GM12878 (cell line): ENCODE measurements around the gene MRPL36. TPM values are rescaled to one million over a fixed set of nuclear protein-coding genes. Genes with fewer than 3 reads are reported as not detected.

Experiments
- BCL11A ChIP-seq: IDR thresholded peaks from 2 replicates; pipeline ENCODE4 v1.6.1; 2011; ENCODE audit warnings: low read depth, low read length
- BCLAF1 ChIP-seq: fragments of 450-650 bp; IDR thresholded peaks from 2 replicates; pipeline ENCODE4 v1.6.1; 2017; ENCODE audit warnings: antibody characterized with exemption, mild to moderate bottlenecking, moderate library complexity
- EGR1 ChIP-seq, 2 experiments: IDR thresholded peaks; 1 replicate in 1 of 2; 2 replicates in 1 of 2; pipeline ENCODE4 v1.6.1; 2011 to 2012; ENCODE audit warnings: low read depth in 2 of 2, low read length in 2 of 2, borderline replicate concordance in 1 of 2, mild to moderate bottlenecking in 1 of 2, moderate library complexity in 1 of 2
- HDGF ChIP-seq: fragments of 450-650 bp; IDR thresholded peaks from 2 replicates; pipeline ENCODE4 v1.6.1; 2016; ENCODE audit warnings: antibody characterized with exemption
- KAT2A ChIP-seq: conservative IDR thresholded peaks from 2 replicates; pipeline ENCODE4 v1.6.1; 2011; ENCODE audit warnings: low read depth, low read length; ENCODE audit not compliant: control insufficient read depth
- MEF2B ChIP-seq: fragments of 450-650 bp; IDR thresholded peaks from 2 replicates; pipeline ENCODE4 v1.6.1; 2018; ENCODE audit warnings: mild to moderate bottlenecking, moderate library complexity; ENCODE audit not compliant: partially characterized antibody, poor library complexity, severe bottlenecking
- NFYA ChIP-seq: IDR thresholded peaks from 2 replicates; pipeline ENCODE4 v1.6.1; 2011; ENCODE audit warnings: low read depth, mild to moderate bottlenecking, low read length, improper control_type of control experiment, borderline replicate concordance
- PBX3 ChIP-seq: IDR thresholded peaks from 2 replicates; pipeline ENCODE4 v1.6.1; 2011; ENCODE audit warnings: mild to moderate bottlenecking, low read depth, low read length, moderate library complexity; ENCODE audit not compliant: insufficient replicate concordance
- POLR2AphosphoS2 ChIP-seq: IDR thresholded peaks from 2 replicates; pipeline ENCODE4 v1.6.1; 2011; ENCODE audit warnings: low read depth, mild to moderate bottlenecking, low read length, improper control_type of control experiment, moderate library complexity
- POLR2AphosphoS5 ChIP-seq: IDR thresholded peaks from 2 replicates; pipeline ENCODE4 v1.6.1; 2011; ENCODE audit warnings: mild to moderate bottlenecking, low read length, inconsistent platforms
- RBBP5 ChIP-seq: fragments of 200-600 bp; sonication (generic); conservative IDR thresholded peaks from 2 replicates; pipeline ENCODE4 v1.6.1; 2016
- RUNX3 ChIP-seq: IDR thresholded peaks from 2 replicates; pipeline ENCODE4 v1.6.1; 2012; ENCODE audit warnings: low read length, inconsistent platforms
- SPI1 ChIP-seq: IDR thresholded peaks from 2 replicates; pipeline ENCODE4 v1.6.1; 2011; ENCODE audit warnings: low read depth, mild to moderate bottlenecking, low read length, moderate library complexity, borderline replicate concordance; ENCODE audit not compliant: insufficient read depth
- TBL1XR1 ChIP-seq: IDR thresholded peaks from 2 replicates; pipeline ENCODE4 v1.6.1; 2012; ENCODE audit warnings: low read depth, low read length, improper control_type of control experiment
- ZNF217 ChIP-seq: fragments of 450-650 bp; IDR thresholded peaks from 2 replicates; pipeline ENCODE4 v1.6.1; 2017; ENCODE audit warnings: antibody characterized with exemption, mild to moderate bottlenecking
- ZNF384 ChIP-seq: IDR thresholded peaks from 2 replicates; pipeline ENCODE4 v1.6.1; 2012; ENCODE audit warnings: low read depth, mild to moderate bottlenecking, low read length, improper control_type of control experiment, borderline replicate concordance
- ZZZ3 ChIP-seq: IDR thresholded peaks from 2 replicates; pipeline ENCODE4 v1.6.1; 2011; ENCODE audit warnings: low read depth; ENCODE audit not compliant: control insufficient read depth, insufficient read length
- polyA plus RNA-seq, 11 experiments: library from polyadenylated mRNA; depleted of rRNA in 4 of 11; unstranded in 6 of 11; stranded (reverse) in 5 of 11; fragments of >200 nt; fragmentation: Nextera tagmentation in 4 of 11; fragmentation: Illumina TruSeq in 1 of 11; extraction: Ambion mirVana in 4 of 11; extraction: Trizol in 1 of 11; gene quantifications; 1 replicate in 1 of 11; 2 replicates in 10 of 11; pipeline versions ENCODE4 v1.2.1 to v1.2.3, GENCODE V29; 2011 to 2016; ENCODE audit warnings: inconsistent platforms in 2 of 11, missing spikeins in 2 of 11, low read depth in 1 of 11
- total RNA-seq, 4 experiments: library from RNA; depleted of rRNA in 3 of 4; stranded (reverse); fragments of >200 nt in 3 of 4; fragmentation: Illumina TruSeq in 1 of 4; extraction: Trizol in 1 of 4; gene quantifications; 2 replicates each; pipeline versions ENCODE4 v1.2.1 to v1.2.3, GENCODE V29; 2013 to 2021
- TF ChIP-seq, protein P1 (sequence below): fragments of 450-650 bp; IDR thresholded peaks from 2 replicates; pipeline ENCODE4 v1.6.1; 2016; ENCODE audit warnings: mild to moderate bottlenecking
- TF ChIP-seq, protein P2 (sequence below): IDR thresholded peaks from 2 replicates; pipeline ENCODE4 v1.6.1; 2011; ENCODE audit warnings: borderline replicate concordance, low read depth, mild to moderate bottlenecking, moderate library complexity, low read length; ENCODE audit not compliant: insufficient read depth, poor library complexity, severe bottlenecking
- TF ChIP-seq, protein P3 (sequence below): fragments of 450-650 bp; formaldehyde crosslinking; IDR thresholded peaks from 2 replicates; pipeline ENCODE4 v1.4.0; 2020; ENCODE audit warnings: mild to moderate bottlenecking, moderate library complexity

MRPL36 gene
- total and polyA plus RNA-seq, 10 of the 15 experiments (the other 5 are each of a cell fraction or from before 2014, with no cell fraction given): 89.2 to 559 (median 152) TPM

- TF ChIP-seq BCLAF1 (no peak), EGR1 (IDR thresholded peaks at IDR 0.05; ENCODE audit: borderline replicate concordance in 1 of 2, low read depth in 2 of 2, low read length in 2 of 2) (peak; percentile 51 to 99), RUNX3 (peak; percentile 99), TBL1XR1 (peak; percentile 99), MEF2B (peak; percentile 96), PBX3 (peak; percentile 80), ZZZ3 (no peak), RBBP5 (no peak), POLR2AphosphoS2 (peak; percentile 28; the same call in 1 of the 2 replicates), ZNF384 (peak; percentile 57; the same call in 1 of the 2 replicates), ZNF217 (no peak; the same call in 1 of the 2 replicates), BCL11A (peak; percentile 95), NFYA (no peak), POLR2AphosphoS5 (peak; percentile 88), KAT2A (no peak), HDGF (no peak), SPI1 (no peak)
- TF ChIP-seq, protein P1, sequence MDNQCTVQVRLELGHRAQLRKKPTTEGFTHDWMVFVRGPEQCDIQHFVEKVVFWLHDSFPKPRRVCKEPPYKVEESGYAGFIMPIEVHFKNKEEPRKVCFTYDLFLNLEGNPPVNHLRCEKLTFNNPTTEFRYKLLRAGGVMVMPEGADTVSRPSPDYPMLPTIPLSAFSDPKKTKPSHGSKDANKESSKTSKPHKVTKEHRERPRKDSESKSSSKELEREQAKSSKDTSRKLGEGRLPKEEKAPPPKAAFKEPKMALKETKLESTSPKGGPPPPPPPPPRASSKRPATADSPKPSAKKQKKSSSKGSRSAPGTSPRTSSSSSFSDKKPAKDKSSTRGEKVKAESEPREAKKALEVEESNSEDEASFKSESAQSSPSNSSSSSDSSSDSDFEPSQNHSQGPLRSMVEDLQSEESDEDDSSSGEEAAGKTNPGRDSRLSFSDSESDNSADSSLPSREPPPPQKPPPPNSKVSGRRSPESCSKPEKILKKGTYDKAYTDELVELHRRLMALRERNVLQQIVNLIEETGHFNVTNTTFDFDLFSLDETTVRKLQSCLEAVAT: peak; percentile 90
- TF ChIP-seq, protein P2, sequence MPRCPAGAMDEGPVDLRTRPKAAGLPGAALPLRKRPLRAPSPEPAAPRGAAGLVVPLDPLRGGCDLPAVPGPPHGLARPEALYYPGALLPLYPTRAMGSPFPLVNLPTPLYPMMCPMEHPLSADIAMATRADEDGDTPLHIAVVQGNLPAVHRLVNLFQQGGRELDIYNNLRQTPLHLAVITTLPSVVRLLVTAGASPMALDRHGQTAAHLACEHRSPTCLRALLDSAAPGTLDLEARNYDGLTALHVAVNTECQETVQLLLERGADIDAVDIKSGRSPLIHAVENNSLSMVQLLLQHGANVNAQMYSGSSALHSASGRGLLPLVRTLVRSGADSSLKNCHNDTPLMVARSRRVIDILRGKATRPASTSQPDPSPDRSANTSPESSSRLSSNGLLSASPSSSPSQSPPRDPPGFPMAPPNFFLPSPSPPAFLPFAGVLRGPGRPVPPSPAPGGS: peak; percentile 86
- TF ChIP-seq, protein P3, sequence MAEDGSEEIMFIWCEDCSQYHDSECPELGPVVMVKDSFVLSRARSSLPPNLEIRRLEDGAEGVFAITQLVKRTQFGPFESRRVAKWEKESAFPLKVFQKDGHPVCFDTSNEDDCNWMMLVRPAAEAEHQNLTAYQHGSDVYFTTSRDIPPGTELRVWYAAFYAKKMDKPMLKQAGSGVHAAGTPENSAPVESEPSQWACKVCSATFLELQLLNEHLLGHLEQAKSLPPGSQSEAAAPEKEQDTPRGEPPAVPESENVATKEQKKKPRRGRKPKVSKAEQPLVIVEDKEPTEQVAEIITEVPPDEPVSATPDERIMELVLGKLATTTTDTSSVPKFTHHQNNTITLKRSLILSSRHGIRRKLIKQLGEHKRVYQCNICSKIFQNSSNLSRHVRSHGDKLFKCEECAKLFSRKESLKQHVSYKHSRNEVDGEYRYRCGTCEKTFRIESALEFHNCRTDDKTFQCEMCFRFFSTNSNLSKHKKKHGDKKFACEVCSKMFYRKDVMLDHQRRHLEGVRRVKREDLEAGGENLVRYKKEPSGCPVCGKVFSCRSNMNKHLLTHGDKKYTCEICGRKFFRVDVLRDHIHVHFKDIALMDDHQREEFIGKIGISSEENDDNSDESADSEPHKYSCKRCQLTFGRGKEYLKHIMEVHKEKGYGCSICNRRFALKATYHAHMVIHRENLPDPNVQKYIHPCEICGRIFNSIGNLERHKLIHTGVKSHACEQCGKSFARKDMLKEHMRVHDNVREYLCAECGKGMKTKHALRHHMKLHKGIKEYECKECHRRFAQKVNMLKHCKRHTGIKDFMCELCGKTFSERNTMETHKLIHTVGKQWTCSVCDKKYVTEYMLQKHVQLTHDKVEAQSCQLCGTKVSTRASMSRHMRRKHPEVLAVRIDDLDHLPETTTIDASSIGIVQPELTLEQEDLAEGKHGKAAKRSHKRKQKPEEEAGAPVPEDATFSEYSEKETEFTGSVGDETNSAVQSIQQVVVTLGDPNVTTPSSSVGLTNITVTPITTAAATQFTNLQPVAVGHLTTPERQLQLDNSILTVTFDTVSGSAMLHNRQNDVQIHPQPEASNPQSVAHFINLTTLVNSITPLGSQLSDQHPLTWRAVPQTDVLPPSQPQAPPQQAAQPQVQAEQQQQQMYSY (CRISPR knock-in tag): no peak
Observed at GRCh38 chr5:1792842-1793266, 6.8 kb downstream of the MRPL36 start (continued).
